Activated CD8-positive, alpha-beta memory T cell treated with anti-CD3 and anti-CD28 coated beads, Interleukin-2, amount 50 U/mL, for 1 hour (primary cell): ENCODE measurements around the gene ATAD1.
"Not testable (repeated sequence)": the region's sequence is repeated elsewhere in the genome, so short reads cannot be mapped to it uniquely, and the experiment has no call there.

ENCODE experiments used
- DNase-seq: peaks from one replicate; pipeline ENCODE4 v3.0.0-alpha.2; 2020; ENCODE audit errors: extremely low read depth

Gene ATAD1

GRCh38 chr10:87757685-87758084, 60.3 kb downstream of the ATAD1 start:
- DNase-seq, result no peak

- DNase-seq, result no peak
Observed at GRCh38 chr10:87753995-87754866, 63.8 kb downstream of the ATAD1 start.

GRCh38 chr10:87752566-87752965, 65.5 kb downstream of the ATAD1 start:
- no peak for DNase-seq

GRCh38 chr10:87751274-87751673, 66.8 kb downstream of the ATAD1 start:
- no peak for DNase-seq

- no peak for DNase-seq
Observed at GRCh38 chr10:87750817-87751216, 67.2 kb downstream of the ATAD1 start.

- DNase-seq, result no peak
Observed at GRCh38 chr10:87750001-87750671, 67.9 kb downstream of the ATAD1 start.

GRCh38 chr10:87748244-87748643, 69.8 kb downstream of the ATAD1 start:
- not testable (repeated sequence) for DNase-seq

- no peak for DNase-seq
Observed at GRCh38 chr10:87746911-87747310, 71.1 kb downstream of the ATAD1 start.

GRCh38 chr10:87744606-87745005, 73.4 kb downstream of the ATAD1 start:
- DNase-seq, result no peak

GRCh38 chr10:87742992-87743610, 74.9 kb downstream of the ATAD1 start:
- not testable (repeated sequence) for DNase-seq

- DNase-seq, result no peak
Observed at GRCh38 chr10:87740254-87740655, 77.8 kb downstream of the ATAD1 start.

GRCh38 chr10:87739703-87740102, 78.3 kb downstream of the ATAD1 start:
- DNase-seq, result no peak

GRCh38 chr10:87738253-87738652, 79.8 kb downstream of the ATAD1 start:
- not testable (repeated sequence) for DNase-seq

- DNase-seq, result no peak
Observed at GRCh38 chr10:87734987-87735827, 82.8 kb downstream of the ATAD1 start.

- no peak for DNase-seq
Observed at GRCh38 chr10:87733081-87733480, 84.9 kb downstream of the ATAD1 start.

GRCh38 chr10:87729940-87730339, 88.1 kb downstream of the ATAD1 start:
- DNase-seq, result no peak

- no peak for DNase-seq
Observed at GRCh38 chr10:87724789-87725188, 93.2 kb downstream of the ATAD1 start.

- DNase-seq, result no peak
Observed at GRCh38 chr10:87723500-87723899, 94.5 kb downstream of the ATAD1 start.

GRCh38 chr10:87722716-87723115, 95.3 kb downstream of the ATAD1 start:
- DNase-seq, result no peak

GRCh38 chr10:87721781-87722180, 96.2 kb downstream of the ATAD1 start:
- DNase-seq, result no peak

- DNase-seq, result no peak
Observed at GRCh38 chr10:87720665-87721064, 97.4 kb downstream of the ATAD1 start.

GRCh38 chr10:87716348-87716670, 101.7 kb downstream of the ATAD1 start:
- no peak for DNase-seq
